Left ventricle myocardium superior (tissue), 1 donor: ENCODE results near the gene SAMD14. TPM values are rescaled to one million over a fixed set of nuclear protein-coding genes. Genes with fewer than 3 reads are reported as not detected.

Source experiments
- ATAC-seq: fragments of 200-7000 bp; cut with Tn5 transposase; one replicate; pipeline ENCODE4 v1.9.1; 2020; ENCODE audit warnings: mild to moderate bottlenecking, moderate library complexity
- DNase-seq: peaks from one replicate; pipeline ENCODE4 v3.0.0-alpha.2; 2020
- intact Hi-C: fragments of 100-400 bp; cut with micrococcal nuclease; formaldehyde crosslinking; loops from one replicate; pipeline ENCODE4 v1.11.0; 2022
- total RNA-seq: library from RNA; stranded (reverse); fragmentation: NEBNext Ultra II Directional; extraction: Animal tissue kit (Norgen Biotek cat#: 25700); gene quantifications from one replicate; pipeline ENCODE4 v1.2.1, GENCODE V29; 2021
- donor health status: DM: no; HTN: yes; CAD: no; lungs with severe emphysema.

SAMD14 gene
- total RNA-seq, 1 donor from 2014 or later = 1.2 TPM

DNA sequence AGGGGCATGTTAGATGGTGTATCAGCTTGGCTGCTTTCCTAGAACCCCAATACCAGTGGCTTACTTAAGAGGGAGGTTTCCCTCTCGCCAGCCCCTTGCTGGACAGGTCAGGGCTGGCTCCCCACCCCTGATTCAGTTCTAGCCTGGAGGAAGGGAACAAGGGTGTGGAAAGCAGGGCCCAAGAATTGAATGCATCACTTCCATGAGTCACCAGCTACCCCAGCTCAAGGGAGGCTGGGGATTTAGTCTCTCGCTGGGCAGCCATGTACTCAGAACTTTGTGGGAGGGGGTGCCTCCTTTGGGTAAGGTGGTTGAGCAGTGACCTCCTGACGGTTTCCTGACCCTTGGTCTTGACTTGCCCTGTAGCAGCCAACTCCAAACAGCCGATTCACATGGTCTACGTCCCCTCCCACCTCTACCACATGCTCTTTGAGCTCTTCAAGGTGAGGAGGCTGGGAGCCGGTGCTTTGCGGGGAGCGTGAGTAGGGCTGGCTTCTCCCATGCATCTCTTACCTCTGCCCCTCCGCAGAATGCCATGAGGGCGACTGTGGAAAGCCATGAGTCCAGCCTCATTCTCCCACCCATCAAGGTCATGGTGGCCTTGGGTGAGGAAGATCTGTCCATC lies 22.1 kb downstream of the SAMD14 start:
- intact Hi-C loops = loop anchor here (10.0 kb wide), 1 partner anchor 57 kb away; the partner anchor contains the start of gene SGCA
- ATAC-seq (no peak), DNase-seq (peak; percentile 7)

DNA sequence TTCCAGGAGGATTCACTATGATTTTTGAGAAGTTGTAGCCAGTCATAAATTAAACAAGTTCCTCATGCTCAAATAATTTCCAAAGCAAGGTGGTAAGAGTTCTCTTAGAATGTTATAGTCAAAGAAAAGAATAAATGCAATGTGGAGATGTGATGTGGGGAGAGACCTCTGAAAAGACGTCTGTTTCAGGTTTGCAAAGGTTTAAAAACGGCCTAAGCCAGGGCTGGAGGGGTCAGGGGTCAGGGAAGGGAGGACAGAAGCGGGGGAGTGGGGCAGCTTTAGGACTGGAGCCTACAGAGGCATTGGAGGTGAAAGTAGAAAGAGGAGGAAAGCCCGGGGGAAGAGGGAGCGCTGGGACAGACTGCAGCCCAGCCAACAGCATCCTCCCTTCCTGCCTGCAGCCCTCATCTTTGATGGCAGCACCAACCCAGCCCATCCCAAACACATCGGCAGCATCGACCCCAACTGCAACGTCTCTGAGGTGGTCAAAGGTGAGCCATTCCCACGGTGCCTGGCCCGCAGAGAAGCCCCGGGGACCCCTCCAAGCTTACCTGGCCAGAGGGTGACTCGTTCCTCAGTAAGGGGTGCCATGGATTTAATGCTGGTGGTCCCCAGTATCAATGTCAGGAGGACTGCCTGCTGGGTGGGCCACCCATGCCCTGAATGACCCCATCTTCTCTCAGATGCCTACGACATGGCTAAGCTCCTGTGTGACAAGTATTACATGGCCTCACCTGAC lies 23.4 kb downstream of the SAMD14 start:
- intact Hi-C loops = loop anchor here (10.0 kb wide), 1 partner anchor 58 kb away; the partner anchor contains the start of gene SGCA
- peak; percentile 25 for DNase-seq
- ATAC-seq = no peak

DNA sequence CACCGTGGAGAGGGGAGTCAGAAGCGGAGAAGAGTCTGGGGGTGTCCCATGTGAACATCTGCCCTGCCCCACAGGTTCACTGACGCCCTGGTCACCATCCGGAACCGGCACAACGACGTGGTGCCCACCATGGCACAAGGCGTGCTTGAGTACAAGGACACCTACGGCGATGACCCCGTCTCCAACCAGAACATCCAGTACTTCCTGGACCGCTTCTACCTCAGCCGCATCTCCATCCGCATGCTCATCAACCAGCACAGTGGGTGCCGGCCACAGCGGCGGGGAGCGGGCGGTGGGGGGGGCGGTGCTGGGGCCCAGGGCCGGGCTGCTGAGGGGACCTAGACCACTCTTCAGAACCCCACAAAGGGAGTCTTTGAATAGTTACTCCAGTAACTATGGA lies 24.1 kb downstream of the SAMD14 start:
- DNase-seq = peak; percentile 20
- intact Hi-C loops = loop anchor here (10.0 kb wide), 1 partner anchor 59 kb away; the partner anchor contains the start of gene SGCA
- ATAC-seq = no peak

DNA sequence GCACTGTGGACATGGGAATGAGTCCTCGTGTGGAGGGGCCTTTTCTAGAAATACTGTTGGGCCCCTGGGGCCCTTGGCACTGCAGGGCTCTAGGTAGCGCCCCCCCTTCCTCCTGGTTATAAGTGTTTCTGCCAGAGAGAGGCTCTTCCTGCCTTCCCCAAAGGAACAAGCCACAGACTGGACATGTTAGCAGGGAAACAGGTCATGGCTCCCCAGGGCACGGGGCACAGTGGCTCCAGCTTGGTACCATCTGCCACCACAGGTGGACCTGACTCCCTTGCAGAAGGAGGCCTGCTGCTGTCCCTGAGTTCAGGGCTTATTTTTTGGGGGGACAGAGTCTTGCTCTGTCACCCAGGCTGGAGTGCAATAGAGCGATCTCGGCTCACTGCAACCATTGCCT lies 26.0 kb downstream of the SAMD14 start:
- DNase-seq = no peak
- intact Hi-C loops = loop anchor here (10.0 kb wide), 1 partner anchor 61 kb away; the partner anchor contains the start of gene SGCA

DNA sequence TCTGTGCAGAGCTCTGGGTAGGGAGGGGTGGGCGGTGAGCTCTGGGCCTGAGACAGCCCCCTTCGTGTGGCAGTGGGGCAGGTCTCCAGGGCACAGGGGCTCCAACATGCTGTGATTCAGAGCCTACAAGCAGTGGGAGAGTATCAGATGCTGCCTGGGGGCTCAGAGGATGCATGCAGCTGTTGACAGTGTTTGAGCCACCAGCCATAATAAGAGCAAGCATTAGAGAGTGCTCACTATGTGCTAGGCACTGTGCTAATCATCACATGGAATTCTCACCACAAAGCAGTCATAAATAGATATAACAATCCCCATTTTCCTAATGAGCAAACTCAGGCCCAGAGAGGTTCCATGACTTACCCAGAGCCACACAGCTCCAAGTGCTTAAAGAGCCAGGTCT lies 26.7 kb downstream of the SAMD14 start:
- intact Hi-C loops = loop anchor here (10.0 kb wide), 1 partner anchor 62 kb away; the partner anchor contains the start of gene SGCA
- no peak for ATAC-seq
- no peak for DNase-seq

More for the DNA sequence above, 26.0 kb downstream of the SAMD14 start:
- no peak for ATAC-seq

- intact Hi-C loops = loop anchor here (10.0 kb wide), 1 partner anchor 62 kb away; the partner anchor contains the start of gene SGCA
- ATAC-seq = peak; percentile 87
Observed at GRCh38 chr17:50102164-50102991, 27.6 kb downstream of the SAMD14 start.

DNA sequence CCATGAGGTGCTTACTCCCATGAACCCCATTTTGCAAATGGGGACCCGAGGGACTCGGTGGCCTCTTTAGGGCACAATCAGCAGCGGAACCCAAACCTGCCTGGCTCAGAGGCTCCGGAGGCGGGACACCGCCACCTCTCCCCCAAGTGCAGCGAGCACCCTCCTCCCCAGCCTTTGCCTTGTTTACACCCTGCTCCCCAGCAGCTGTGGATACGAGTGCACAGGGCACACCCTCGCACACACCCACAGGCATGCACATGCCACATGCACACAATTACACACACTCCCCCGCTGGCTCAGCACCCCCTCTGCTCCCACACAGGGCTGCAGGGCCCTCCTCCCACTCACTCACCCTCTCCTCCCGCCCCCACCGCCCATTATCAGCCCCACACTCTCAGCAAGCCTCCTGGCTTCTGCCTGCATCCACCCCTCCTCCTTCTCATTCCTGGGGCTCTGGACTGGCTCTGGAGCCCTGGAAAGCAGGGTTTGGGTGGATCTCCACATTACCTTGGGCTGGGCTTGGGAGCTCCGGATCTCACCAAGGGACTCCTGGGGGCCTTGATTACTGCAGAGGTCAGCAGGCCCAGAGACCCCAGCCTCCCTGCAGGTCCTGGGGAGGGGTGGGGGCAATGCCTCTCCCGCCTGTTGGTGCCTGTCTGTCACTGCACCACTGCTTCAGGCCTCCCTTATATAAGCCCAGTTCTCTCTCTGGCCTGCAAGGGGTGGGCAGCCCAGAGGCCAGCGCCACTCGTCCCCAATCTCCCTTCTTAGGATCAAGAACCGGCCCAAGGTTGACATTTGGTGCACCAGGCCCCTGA lies 28.4 kb downstream of the SAMD14 start:
- peak; percentile 83 for ATAC-seq
- intact Hi-C loops = loop anchor here (10.0 kb wide), 1 partner anchor 63 kb away; the partner anchor contains the start of gene SGCA
- peak; percentile 75 for DNase-seq

More at GRCh38 chr17:50102164-50102991, 27.6 kb downstream of the SAMD14 start:
- DNase-seq = peak; percentile 91

GRCh38 chr17:50100921-50101345 lies 29.0 kb downstream of the SAMD14 start:
- ATAC-seq = peak; percentile 26
- intact Hi-C loops = loop anchor here (10.0 kb wide), 1 partner anchor 64 kb away; the partner anchor contains the start of gene SGCA
- no peak for DNase-seq

DNA sequence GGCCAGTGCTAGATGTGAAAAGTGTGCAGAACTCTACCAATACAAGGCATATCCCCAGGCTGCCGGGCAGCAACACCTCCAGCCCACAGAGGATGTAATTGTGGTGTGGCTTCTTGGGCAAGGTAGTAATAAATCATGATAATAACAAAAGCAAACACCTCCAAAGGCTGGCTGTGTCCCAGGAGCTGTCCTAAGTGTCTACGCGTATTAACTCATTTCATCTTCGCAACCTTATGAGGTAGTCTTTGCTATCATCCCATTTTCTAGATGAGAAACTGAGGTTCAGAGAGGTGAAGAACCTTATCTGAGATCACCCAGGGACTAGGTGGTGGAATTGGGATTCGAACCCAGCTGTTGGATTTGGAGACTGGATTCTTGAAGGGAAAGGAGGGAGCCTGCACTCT lies 29.5 kb downstream of the SAMD14 start:
- intact Hi-C loops = loop anchor here (10.0 kb wide), 1 partner anchor 64 kb away; the partner anchor contains the start of gene SGCA
- DNase-seq (no peak), ATAC-seq (no peak)

DNA sequence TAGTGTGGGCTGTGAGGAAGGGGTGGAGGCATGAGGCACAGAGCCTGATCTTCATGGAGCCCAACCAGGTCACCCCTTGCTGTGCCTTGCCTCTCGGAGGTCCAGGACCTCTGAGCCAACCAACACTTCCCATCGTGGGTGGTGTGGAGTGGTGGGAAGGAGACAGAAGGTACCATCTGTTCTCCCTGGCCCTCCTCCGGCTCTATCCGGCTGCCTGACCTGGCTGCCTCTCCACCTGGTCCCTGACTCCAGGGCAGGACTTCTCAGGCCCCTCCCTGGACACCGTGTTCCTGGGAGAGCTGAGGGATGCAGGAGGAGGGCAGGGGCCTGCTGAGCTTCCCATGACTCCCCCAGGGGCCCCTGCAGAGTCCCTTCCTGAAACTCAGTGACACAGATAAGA lies 31.0 kb downstream of the SAMD14 start:
- DNase-seq = no peak
- intact Hi-C loops = no loop called here
- ATAC-seq = no peak

DNA sequence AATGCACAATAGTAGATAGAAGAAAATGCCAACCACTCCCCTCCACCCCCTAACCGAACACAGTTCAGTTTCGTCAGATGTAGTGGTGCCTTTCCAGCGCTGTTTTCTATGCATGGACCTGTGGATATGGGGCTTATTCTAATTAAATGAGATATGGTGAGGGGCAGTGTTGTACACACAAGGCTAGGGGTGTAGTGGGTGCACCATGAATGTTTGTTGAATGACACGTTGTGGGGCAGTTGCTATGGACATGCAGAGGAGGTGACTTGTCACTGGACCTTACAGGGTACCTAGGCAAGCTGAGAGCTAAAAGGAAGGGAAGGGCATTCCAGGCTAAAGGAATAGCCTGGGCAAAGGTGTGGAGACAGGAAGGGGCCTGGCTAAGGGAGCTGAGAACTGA lies 31.4 kb downstream of the SAMD14 start:
- ATAC-seq = no peak
- intact Hi-C loops = no loop called here
- DNase-seq = no peak

GRCh38 chr17:50097926-50098325 lies 32.0 kb downstream of the SAMD14 start:
- no peak for DNase-seq
- intact Hi-C loops = no loop called here
- no peak for ATAC-seq

- ATAC-seq (no peak), DNase-seq (no peak)
- intact Hi-C loops = no loop called here
Observed at GRCh38 chr17:50097455-50097854, 32.5 kb downstream of the SAMD14 start.

DNA sequence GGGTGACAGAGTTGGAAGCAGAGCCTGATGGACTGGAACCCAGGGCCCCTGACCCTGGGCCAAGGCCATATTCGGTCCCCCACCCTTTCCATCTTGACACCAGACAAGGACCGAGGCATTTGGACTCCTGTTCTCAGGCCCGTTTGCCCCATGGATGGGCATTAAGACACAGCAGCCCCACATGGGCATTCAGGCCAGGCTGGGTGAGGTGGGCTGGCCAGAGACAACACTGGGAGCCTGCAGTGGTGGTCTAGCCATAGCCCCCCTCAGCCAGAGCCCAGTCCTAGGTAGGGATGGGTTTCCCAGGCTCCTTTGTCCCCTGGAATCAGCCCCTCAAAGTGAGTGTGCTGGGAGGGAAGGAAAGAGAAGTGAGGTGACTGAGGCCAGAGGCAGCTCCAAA lies 33.2 kb downstream of the SAMD14 start:
- ATAC-seq (no peak), DNase-seq (no peak)
- intact Hi-C loops = no loop called here

DNA sequence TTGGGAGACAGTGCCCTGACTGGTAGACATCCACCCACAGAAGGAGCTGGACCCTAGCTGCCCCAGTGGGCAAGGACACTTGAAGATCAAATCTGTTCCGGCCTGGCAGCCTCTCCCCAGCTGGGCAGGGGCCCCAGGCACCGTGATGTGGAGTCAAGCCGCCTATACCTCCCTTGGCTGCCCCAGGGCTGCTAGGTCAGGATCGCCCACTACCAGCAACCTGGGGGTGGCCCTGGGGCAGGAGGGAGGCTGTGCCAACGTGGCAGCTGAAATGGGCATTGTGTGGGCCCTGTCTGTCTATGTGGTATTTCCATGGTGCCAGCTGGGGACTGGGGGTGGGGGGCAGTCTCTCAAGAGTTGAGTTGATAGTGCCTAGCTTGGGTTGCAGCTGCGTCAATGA lies 33.9 kb downstream of the SAMD14 start:
- ATAC-seq (peak; percentile 2), DNase-seq (no peak)
- intact Hi-C loops = no loop called here

DNA sequence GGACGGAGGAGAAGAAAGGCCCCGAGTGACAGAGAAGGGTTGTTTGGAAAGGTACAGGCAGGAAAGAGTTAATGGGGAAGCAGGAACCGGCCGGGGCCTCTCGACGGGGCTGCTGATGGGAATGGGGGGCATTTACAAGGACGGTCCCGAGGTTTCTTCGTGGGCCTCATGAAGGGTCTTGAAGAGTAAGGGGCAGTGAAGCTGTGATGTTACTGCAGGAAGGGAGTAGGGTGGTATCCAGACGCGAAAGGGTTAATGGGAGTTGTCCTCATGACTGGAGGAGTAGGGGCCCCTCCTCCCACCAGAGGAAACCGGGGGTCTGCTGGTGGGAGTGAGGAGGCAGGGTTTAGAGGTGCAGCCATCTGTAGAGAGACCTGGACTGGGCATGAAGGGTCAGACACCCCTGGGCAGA lies 34.3 kb downstream of the SAMD14 start:
- ATAC-seq (peak; percentile 4), DNase-seq (no peak)
- intact Hi-C loops = no loop called here

GRCh38 chr17:50094753-50095619 lies 35.0 kb downstream of the SAMD14 start, which contains the start of gene PDK2:
TSS of gene PDK2 (plus strand) at chr17:50095351. CDS start at chr17:50095436, 85 bp downstream.
- ATAC-seq (peak; percentile 92), DNase-seq (peak; percentile 98)
- intact Hi-C loops = no loop called here
